NCI-H345 treated with DMSO at 0.1 percent for 48 hours (cell line): ENCODE data around the gene P4HB.

Source experiments
- DNase-seq: peaks from one replicate; lab custom pipeline; 2025; ENCODE audit not compliant: unreplicated experiment; lab: John Stamatoyannopoulos, UW

P4HB gene

DNA sequence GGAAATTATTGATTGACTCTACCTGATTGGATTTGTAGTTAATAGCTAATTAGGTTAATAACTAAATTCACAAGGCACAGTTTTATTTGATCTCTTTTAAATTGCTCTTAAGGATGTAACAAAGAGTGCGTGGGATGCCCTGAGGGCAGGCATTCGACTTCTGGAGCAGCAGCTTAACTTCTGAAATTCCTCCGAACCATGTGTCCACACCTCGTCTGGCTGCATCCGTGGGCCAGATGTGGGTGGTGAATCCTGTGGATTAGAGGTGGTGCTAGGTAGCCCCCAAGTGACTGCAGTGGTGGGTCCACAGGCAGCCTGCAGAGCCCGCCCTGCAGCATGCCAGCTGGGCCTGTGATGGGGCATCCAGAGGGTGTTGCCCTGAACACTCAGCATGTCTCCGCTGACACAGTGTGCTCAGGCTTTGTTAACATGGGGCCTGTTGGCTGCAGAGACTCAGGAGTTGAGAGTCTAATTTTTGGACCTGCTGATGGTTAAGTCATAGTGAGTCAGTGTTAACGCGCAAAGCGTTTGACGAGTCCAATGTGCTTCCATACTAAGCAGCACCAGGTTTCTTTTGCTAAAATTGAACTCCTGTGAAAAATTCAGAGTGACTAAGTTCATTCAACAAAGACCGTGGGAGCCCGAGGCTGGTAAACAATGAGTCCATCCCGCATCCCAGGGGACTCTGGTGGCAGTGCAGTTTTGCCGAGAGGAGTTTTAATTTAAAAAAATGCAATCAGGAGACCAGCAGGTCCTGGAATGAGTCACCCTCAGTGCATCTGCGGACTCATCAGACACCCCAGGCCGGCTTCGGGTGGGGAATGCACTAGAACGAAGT lies 37.9 kb upstream of the P4HB start:
- no peak for DNase-seq

DNA sequence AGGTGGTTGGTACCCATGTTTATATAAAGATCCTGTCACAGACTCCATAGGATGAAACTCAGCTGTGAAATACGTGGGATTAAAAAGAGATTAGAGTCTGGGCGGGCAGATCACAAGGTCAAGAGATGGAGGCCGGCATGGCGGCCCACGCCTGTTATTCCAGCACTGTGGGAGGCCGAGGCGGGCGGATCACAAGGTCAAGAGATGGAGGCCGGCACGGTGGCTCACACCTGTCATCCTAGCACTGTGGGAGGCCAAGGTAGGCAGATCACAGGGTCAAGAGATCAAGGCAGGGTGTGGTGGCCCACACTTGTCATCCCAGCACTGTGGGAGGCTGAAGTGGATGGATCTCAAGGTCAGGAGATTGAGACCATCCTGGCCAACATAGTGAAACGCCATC lies 35.1 kb upstream of the P4HB start:
- no peak for DNase-seq

DNA sequence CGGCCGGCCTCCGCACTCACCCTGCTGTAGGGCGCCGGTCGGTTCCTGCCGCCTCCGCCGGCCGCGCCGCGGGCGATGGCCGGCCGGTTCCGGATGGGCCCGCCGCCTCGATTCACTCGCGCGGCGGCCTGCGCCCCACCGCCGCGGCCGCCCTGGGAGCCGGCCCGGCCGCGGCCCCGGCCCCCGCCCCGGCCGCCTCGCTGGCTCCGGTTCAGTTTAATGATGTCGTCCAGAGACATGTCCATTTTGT lies 30.9 kb upstream of the P4HB start:
- no peak for DNase-seq

DNA sequence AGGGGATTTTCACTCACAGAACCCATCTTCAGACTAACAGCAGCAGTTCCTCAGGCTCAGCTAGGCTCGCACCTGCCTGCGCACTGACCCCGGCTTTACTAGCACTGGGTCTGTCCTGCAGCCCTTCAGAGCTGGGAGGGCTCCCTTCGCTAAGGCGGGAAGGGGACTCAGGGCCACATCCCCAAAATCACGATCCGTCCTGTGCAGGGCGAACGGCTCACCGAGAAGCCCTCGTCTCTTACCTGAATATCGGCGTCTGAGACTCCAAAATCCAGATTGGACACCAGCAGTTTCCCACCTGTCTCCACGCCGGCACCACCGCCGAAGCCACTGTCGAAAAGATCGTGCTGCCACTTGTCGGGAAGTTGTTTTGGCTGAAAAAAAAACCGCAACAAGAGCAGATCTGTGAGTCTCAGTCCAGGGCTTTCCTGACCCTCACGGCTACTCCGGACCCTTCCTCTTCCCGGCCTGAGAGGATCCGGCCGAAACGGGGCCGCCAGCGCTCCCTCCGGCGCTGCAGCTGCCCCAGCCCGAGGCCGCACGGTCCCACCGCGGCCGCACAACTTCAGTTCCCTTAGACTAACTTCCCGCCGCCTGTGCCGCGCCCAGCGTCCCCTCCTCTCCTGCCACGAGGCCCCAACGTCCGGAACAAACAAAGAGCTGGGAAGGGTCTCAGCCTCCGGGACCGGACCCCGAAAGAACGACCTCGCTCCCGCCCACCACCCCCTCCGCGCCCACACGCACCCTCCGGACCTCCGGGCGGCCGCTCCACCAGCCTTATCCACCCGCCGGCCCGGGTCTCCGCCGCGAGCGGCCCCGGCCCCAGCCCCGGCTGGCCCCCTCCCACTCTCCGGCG lies 30.3 kb upstream of the P4HB start:
- DNase-seq = no peak

DNA sequence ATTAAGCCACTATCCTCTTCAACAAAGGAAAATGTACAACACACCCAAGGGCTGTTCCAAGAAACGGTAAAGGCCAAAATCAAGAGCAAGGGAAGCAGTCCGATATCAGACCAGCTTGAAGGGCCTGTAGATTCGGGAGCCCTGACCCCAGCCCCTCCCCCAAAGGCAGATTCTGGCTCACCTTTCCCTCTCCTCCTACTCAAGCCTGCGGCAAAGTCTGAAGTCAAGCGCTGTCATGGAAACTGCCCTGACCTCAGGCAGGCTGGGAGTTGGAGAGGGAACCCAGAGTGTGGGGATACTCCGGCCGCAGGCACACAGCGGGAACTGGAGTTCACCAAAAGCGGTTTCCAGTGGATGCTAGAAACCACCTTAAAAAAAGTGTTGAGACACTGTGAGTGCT lies 29.3 kb upstream of the P4HB start:
- DNase-seq = no peak

DNA sequence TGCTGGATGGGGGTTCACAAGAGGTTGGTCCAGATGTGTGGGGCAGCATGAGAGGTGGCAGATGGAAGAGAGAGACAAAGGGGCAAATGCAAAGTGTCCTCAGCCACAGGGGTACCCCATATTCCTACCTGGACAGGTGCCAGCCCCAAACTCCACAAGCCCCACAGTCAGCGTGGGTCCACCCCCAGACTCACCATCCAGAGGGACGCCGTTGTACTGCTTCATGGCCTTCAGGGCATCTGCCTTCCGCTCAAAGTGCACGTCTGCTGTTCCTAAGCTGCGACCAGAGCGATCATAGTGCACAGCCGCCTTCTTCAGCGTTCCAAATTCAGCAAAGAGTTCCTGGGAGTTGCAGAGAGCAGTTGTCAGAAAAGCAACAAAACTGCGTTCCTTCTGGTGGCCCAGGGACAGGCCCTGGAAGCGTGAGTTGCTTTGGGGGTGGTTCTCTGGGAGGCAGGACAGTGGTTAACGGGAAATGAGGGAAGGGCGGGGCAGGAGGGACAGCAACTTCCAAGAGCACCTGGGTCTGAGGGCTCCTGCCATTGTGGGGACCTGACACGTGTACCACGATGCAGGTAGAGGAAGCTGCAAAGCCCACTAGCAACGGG lies 28.8 kb upstream of the P4HB start:
- DNase-seq = no peak

DNA sequence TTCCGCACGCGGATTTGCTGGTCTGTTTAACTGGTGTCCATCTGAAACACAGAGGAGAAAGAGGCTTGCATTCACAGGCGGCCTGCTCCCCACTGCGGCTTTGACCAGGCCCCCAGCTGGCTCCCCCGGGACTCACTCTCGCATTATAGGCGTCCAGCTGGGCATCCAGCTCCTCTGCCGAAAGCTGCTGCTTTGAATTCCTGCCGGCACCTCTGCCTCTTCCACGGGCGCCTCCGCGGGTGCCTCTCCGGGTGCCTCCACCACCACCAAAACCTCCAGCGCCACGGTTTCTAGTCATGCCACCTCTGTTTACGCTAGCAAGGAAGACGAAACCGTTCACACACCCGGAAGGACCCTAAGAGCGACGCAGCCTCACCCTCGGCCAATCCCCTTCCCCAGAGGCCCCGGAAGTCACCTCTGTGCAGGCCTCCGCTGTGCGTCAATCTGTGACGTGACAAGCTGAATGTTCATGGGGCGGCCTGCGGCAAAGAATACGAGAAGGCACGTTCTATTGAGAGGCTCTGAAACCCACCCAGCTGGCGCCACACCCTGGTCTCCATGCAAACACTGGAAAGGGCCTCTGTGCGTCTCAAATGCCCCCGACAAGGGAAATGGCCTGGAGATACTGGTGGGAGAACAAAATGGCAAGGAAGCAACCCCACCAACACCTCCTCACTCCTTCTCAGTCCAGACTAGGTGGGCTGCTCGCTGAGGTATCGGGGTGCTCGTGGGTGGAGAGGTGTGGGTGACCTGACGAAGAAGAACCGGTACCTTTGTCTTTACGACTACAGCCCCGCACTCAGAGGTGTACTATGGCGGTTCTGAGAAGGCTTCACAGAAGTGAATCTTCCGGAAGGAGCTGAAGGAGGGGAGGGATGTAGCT lies 28.0 kb upstream of the P4HB start:
- no peak for DNase-seq

DNA sequence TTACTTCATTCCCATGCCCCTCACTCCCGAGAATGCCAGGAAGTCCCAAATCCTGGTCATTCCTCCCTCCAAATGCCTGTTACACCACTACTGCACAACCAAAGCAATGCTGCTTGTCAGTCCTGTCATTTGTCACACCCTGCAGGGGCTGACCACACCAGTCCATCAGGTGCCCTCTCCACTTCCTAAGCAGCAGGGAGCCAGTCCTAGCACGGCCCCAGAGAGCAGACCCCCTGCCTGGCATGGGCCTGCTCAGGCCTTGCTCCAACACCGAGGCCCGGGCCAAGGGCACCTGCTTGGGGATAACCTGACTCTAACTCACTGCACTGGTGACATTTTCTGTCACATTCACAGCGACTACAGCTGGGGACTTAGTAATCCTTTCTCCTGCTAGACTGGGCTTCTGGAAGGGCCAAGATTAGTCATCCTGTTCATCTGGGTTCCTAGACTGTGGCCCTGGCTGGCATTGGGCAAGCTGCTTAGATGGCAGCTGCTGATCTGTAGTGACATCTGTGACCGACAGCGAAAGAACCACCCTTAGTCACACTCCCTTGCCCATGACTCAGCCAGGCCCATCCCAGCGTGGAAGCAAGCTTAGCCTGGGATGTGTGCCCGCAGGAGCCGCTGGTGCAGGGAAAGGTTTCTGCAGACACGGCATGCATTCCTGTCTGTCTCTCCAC lies 25.7 kb upstream of the P4HB start:
- DNase-seq = no peak

DNA sequence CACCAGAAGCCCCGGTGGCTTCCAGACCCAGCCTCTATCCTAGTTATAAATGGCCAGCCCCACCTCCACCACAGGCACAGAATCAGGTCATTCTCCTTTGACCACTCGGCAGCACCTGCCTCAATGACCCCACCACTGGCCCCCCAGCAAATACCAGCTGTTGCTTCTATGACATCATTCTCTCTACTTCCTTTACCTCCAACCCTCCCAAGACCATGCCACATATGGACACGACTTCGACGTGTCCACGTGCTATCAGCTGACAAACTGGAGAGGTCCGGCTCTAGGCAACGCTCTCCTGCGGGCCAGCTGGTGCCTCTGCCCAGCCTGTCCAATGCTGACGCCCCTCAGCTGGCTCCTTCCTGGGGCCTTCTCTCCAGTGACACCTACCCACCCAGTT lies 25.1 kb upstream of the P4HB start:
- DNase-seq = no peak

DNA sequence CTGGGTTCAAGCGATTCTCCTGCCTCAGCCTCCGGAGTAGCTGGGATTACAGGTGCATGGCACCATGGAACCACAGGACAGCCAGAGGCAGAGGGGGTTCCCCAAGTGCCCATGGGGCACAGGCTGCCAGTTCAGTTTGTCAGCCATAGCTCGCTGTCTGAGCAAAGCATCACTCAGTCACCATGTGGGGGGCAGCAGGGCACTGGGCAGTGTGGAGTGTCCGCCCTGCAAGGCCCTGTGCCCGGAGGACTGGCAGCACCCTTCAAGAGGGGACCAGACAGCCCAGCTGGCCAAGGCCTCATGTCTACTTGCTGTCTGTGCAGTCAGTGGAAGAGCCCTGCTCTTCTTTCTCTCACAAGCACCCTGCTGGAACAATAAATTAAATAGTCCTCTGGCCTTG lies 24.6 kb upstream of the P4HB start:
- no peak for DNase-seq

DNA sequence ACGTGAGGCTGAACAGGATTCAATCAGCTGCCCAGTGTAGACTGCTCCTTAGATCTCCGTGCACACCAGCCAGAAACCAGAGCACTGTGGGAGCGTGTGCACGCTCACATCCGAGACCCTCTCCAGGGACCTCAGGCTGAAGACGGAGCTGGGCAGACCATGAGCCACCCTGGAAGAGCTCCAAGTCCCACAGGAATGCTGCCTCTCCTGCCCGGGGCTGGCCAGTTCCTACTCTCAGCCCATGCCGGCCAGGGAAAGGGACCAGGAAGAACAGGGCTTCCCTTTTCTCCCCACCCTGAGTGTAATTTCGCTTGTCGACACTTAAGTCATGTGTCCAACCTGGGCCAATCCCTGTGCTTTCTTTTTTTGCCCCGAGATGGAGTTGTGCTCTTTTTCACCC lies 24.2 kb upstream of the P4HB start:
- no peak for DNase-seq

DNA sequence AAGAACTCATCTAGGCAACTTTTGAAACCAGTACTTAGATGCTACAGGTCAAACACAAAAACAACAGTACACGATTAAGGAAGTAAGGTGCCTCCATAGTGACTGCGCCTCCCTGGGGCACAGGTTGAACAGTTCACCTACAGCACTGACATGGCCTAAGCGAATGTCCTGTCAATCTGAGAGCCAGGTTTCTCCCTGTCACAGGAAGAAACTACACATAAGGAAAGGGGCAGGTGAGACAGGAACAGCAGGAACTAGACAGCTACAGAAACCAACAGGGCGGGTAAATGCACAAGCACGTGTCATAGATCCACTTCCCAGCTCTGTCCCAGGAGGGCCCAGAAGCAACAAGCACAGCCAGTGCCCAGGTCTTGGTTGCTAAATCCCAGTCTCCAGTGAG lies 18.8 kb upstream of the P4HB start:
- DNase-seq = no peak

DNA sequence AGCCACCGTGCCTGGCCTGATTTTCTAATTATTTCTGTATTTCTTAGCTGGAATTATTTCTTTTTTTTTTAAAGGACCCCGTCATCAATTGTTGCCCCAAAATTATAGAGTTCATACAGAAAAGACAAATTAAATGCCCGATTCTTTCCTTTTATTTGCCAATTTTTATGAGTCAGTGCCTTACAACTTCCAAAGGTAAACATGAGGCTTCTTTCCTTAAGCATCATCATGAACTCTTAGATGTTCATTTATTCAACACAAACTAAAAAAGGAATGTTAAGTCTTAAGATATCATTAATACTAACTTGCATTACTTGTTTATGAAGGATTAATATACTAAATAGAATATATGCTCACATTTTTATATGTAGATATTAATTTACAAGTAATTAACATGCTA lies 18.0 kb upstream of the P4HB start:
- no peak for DNase-seq

DNA sequence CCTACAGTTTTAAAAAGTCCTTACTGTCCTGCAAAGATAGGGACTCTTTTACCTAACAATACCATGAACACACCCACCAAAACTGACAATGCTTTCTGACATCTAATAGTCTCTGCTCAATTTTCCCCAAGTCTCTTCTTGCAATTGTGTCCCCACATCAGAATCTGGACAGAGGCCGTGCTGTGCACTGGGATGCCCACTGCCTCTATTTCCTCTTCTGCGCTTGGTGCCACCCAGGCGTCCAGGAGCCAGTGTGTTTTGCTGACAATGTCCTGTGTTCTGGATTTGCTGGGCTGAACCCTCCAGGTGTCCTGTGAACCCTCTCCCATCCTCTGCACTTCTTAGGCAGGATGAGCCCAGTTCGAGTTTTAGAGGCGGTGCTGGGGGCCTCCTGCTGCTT lies 17.2 kb upstream of the P4HB start:
- DNase-seq = no peak

DNA sequence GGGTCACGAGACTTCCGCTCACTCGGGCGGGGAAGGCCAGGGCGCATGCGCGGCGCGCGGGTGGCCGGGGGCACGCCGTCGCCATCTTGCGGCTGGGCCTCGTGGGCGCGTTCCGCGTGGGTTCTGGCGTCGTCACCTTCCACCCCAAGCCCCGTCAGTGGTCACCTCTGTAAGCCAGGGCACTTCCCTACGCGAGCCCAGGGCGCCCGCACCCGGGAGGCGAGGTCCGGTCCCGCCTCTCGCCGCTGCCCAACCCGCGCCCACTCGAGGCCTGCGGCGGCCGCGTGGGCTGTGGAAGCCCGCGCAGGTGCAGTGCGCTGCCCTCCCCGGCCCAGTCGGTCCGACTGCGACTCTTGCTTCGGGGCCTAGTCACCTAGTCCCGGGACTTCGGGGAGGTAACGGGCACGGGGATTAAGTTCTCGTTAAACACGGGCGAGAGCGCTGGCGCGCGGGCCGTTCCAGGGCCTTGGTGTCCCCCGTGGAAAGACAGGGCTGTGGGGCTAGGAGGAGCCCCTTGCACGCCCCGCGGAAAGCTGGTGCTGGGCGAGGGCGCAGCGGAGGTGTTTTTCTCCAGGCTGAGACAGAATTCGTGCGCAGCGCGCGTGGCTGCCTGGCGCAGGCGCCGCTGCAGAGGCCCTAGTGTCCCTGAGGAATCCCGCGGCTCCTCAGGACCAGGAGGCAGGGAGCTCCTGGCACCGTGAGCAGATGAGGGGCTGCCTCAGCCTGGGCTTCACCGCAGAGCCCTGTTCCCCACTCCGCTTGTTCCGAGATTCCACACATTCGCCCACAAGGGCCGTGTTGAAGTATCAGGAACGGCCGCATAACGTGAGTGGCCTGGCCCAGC lies 11.3 kb upstream of the P4HB start:
- peak; percentile 92 for DNase-seq

DNA sequence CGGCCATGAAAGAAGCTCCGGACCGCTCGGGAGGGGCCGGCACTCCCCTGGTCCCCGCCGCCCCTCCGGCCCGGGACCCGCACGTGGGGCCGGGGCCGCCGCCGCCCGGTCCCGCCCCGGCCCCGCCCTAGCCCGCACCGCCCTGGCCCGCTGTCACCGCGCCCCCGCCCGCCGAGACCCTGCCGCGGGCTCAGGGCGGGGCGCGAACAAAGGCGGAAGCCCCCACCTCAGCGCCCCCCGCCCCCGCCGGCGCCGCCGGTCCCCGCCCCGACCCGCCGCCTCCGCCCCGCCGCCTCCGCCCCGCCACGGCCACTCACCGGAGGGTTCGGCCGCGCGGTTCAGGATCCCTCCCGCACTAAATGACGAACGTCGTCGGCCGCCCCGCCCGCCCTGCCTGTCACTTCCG lies 10.6 kb upstream of the P4HB start, which contains the start of gene ARHGDIA:
Gene ARHGDIA, minus strand, starts transcription at position 357 of the 406 bp plus-strand sequence. CDS start 1,407 bp downstream, outside the sequence.
- DNase-seq = no peak

DNA sequence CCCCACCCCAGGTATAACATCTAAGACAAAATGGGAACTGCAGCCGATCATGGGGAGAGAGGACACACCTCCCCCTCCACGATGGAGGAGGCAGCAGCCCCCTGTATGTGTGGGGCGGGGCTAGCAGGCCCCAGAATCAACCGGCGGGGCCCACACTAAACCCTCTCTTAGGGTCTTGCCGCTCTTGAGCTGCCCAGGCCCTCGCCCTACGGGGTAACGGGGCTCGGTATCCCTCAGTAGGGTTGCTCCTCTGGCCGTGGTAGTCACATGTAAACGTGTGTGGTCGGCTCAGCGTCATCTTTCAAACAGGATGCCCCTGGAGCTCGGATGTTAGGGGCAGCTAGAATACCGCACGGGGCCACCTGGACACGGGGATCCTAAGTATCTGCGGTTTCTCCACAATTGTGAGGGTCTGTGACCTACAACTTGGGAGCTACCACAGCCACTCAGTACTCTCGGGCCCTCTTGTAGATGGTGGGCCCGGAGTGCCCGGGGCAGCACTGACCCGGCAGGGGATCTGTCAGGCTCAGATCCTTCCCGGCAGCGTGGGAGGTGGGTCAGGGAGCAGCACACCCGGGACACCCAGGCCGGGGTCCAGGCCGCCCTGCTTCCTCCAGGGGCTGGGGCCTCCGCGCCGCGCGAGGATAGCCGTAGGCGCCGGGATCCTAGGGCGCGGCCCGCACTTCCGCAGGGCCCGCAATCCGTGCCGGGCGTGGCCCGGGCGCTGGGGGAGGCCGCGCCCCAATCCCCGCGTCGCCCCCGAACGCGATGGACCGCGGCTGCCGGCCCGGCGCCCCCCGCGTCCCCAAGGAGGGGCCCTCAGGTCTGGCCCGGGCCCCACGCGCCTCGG lies 10.0 kb upstream of the P4HB start:
- no peak for DNase-seq

DNA sequence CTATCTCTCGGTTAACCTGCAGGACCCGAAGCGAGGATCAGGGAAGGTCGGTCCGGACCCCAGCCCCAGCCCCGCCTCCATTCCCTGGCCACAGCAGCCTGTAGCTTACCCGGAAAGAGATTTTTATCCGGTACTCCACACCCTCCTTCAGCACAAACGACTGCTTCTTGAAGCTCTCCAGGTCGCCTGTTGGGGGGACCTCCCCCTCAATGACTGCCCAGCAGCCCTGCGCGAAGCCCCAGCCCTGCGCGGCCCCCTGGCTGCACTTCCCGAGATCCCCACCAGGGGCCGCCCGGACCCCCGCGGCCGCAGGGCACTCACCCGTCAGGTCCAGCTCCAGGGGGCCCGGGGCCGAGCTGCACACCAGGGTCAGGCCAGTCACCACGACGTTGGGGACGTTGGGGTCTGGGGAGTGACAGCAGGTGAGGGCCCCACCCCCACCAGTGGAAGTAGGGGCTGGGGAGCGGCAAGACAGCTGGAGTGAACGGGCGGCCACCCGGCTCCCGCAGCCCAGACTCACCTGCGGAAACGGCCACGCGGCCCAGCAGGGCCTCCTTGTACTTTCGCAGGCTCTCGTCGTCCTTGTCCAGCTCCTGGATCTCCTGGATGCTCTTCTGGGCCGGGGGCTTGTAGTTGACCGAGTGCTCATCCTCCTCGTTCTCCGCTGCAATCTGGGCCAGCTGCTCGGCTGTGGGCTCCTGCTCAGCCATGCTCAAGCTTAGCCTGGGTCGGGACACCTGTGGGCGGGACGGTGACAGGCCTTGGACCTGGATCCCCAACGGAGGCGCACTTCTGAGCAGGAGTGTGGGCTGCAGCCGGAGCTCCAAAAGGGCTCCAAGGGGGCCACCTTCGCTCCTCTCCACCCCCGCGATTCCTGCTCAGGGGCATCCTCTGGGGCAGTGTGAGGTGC lies 9.1 kb upstream of the P4HB start:
- no peak for DNase-seq
